ENCODE measurements around the gene NCK1. TPM values are rescaled to one million over a fixed set of nuclear protein-coding genes. Genes with fewer than 3 reads are reported as not detected.

The NCK1 gene
- total RNA-seq (2014; rRNA removed) (15.3 and 16.5 TPM in 2 replicates), Bru-seq, nascent RNA (percentile 82 among the genes with signal in this experiment), BruChase-seq, experiment 1, labeled RNA remaining after a 6-hour chase (percentile 66 among the genes with signal in this experiment), BruChase-seq, experiment 2, labeled RNA remaining after a 2-hour chase (percentile 69 among the genes with signal in this experiment)
- long read RNA-seq, transcript NCK1-201 (4 exons, 1,937 nt), result major isoform, 27 of 43 reads
- long read RNA-seq, transcript NCK1-207 (4 exons, 1,971 nt), result minor isoform, 7 of 43 reads
- long read RNA-seq, partial matches to known transcripts, result 3 of 43 reads
- long read RNA-seq, other reads (novel, unspliced or antisense), result 5 of 43 reads

GRCh38 chr3:136861890-136862616 is at the start of gene NCK1:
Gene NCK1, plus strand, starts transcription at chr3:136862208. Its CDS starts 65,794 bp downstream, at chr3:136928002.
- intact Hi-C loops (cut with micrococcal nuclease), result loop anchor here (1.0 to 10.0 kb wide), 3 partner anchors 44 to 109 kb away; partner anchors contain the start of gene STAG1
- Histone ChIP-seq H3K9ac (ENCODE audit: low read length) (peak within 1 kb of the TSS; percentile 91), H2AFZ (ENCODE audit: low read length) (peak within 1 kb of the TSS; percentile 95), H4K20me1 (ENCODE audit: low read length) (no peaks in the 10 kb centered on the region), H3K4me3 (ENCODE audit: low read length) (peak within 1 kb of the TSS; percentile 94), H3K9me2 (replicated peaks; ENCODE audit: low read length) (no peaks in the 10 kb centered on the region), H3K27ac (ENCODE audit: low read length) (peak within 1 kb of the TSS; percentile 76), H3K79me2 (ENCODE audit: low read length) (peaks cover 60% of the 10 kb centered on the region), H3K27me3 (ENCODE audit: low read length) (no peaks in the 10 kb centered on the region), H3F3A (ENCODE audit: low read length, unreplicated experiment) (no peaks in the 10 kb centered on the region), H3K4me1 (ENCODE audit: insufficient read depth, low read length) (peaks cover 14% of the 10 kb centered on the region), H3K36me3 (ENCODE audit: low read depth, low read length) (no peaks in the 10 kb centered on the region), H3K4me2 (ENCODE audit: low read length) (peak within 1 kb of the TSS; percentile 98), H3K9me3 (ENCODE audit: low read length) (no peaks in the 10 kb centered on the region)
- ChIA-PET CTCF (interaction anchor here (0.6 to 1.2 kb wide), 2 partner anchors 110 to 152 kb away, joined by 3 to 5 read pairs; partner anchors contain the start of gene STAG1), POLR2A (ENCODE audit: unreplicated experiment) (interaction anchor here (0.5 to 0.7 kb wide), 2 partner anchors 21 to 790 kb away, joined by 3 to 5 read pairs; no protein-coding TSS in a partner anchor)
- TF ChIP-seq EZH2 (IDR thresholded peaks at IDR 0.05; ENCODE audit: low read length, unreplicated experiment) (no peak), EZH2phosphoT487 (IDR thresholded peaks at IDR 0.05; ENCODE audit: borderline replicate concordance, low read length) (no peak)
- TF ChIP-seq, protein P1, sequence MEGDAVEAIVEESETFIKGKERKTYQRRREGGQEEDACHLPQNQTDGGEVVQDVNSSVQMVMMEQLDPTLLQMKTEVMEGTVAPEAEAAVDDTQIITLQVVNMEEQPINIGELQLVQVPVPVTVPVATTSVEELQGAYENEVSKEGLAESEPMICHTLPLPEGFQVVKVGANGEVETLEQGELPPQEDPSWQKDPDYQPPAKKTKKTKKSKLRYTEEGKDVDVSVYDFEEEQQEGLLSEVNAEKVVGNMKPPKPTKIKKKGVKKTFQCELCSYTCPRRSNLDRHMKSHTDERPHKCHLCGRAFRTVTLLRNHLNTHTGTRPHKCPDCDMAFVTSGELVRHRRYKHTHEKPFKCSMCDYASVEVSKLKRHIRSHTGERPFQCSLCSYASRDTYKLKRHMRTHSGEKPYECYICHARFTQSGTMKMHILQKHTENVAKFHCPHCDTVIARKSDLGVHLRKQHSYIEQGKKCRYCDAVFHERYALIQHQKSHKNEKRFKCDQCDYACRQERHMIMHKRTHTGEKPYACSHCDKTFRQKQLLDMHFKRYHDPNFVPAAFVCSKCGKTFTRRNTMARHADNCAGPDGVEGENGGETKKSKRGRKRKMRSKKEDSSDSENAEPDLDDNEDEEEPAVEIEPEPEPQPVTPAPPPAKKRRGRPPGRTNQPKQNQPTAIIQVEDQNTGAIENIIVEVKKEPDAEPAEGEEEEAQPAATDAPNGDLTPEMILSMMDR (conservative IDR thresholded peaks at IDR 0.05; ENCODE audit: low read depth, low read length), result 0 out of 2 replicates have a peak, but pooled peaks have one; percentile 12
- ATAC-seq (peak; percentile 98), DNase-seq (peak; percentile 93)
- BruUV-seq (replicated peaks), result no TSS peak

DNA sequence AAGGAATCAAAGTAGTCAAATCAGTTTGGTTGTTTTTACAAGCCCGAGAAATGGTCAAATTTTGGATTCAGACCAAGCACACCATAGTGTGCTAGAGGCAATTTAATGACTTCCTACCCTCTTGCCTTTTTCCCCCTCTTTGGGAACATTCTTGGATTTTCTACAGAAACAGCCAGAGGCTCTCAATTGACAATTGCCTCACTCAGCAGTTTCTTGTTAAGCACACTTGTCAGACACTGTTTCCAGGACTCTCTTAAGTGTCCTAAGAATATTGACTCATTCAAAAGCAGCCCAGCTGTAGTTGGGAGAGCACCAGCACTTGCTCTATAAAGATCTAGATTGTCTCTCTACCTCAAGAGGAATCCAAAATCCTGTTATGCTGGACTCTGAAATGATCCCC is 44.6 kb upstream of the NCK1 start:
- no TSS peak for BruUV-seq (replicated peaks)
- Histone ChIP-seq H3K4me1 (ENCODE audit: insufficient read depth, low read length) (peaks cover 6% of the 10 kb centered on the region; the same call in 1 of the 2 replicates), H3K9ac (ENCODE audit: low read length) (no peak overlapping the region), H4K20me1 (ENCODE audit: low read length) (no peaks in the 10 kb centered on the region), H3K27me3 (ENCODE audit: low read length) (no peaks in the 10 kb centered on the region), H3K9me2 (replicated peaks; ENCODE audit: low read length) (no peaks in the 10 kb centered on the region), H3K79me2 (ENCODE audit: low read length) (no peaks in the 10 kb centered on the region), H3K4me2 (ENCODE audit: low read length) (no peak overlapping the region), H3K36me3 (ENCODE audit: low read depth, low read length) (no peaks in the 10 kb centered on the region), H3K9me3 (ENCODE audit: low read length) (no peaks in the 10 kb centered on the region), H3K27ac (ENCODE audit: low read length) (no peak overlapping the region), H3F3A (ENCODE audit: low read length, unreplicated experiment) (no peaks in the 10 kb centered on the region), H3K4me3 (ENCODE audit: low read length) (no peak overlapping the region), H2AFZ (ENCODE audit: low read length) (no peak overlapping the region)
- POLR2A ChIA-PET (ENCODE audit: unreplicated experiment), result no interaction called here
- intact Hi-C loops (cut with micrococcal nuclease), result loop anchor here (5.0 kb wide), 1 partner anchor 195 kb away; no protein-coding TSS in a partner anchor
- TF ChIP-seq EZH2phosphoT487 (IDR thresholded peaks at IDR 0.05; ENCODE audit: borderline replicate concordance, low read length) (no peak), EZH2 (IDR thresholded peaks at IDR 0.05; ENCODE audit: low read length, unreplicated experiment) (no peak)
- TF ChIP-seq, protein P1 (conservative IDR thresholded peaks at IDR 0.05; ENCODE audit: low read depth, low read length), result no peak
- CTCF ChIA-PET, result no interaction called here
- DNase-seq (no peak), ATAC-seq (no peak)

All from PC-3 (cell line).